OCI-LY1 (cell line): ENCODE results near the gene VWA8.
"Not testable (repeated sequence)": the region's sequence is repeated elsewhere in the genome, so short reads cannot be mapped to it uniquely, and the experiment has no call there.

Experiments used
- H2AFZ ChIP-seq: fragments of 200-600 bp; sonication (generic), shearing (Covaris generic); 2 replicates; pipeline ENCODE4 v1.6.0; 2014; ENCODE audit warnings: antibody characterized with exemption, mild to moderate bottlenecking, low read length
- H3F3A ChIP-seq: fragments of 200-600 bp; sonication (generic), shearing (Covaris generic); 2 replicates; pipeline ENCODE4 v1.6.0; 2014; ENCODE audit warnings: mild to moderate bottlenecking, antibody characterized with exemption, low read length, moderate library complexity; ENCODE audit not compliant: insufficient read depth
- H3K27ac ChIP-seq: fragments of 200-600 bp; sonication (generic); 2 replicates; pipeline ENCODE4 v1.5.1; 2014; ENCODE audit warnings: low read length, mixed run types, mild to moderate bottlenecking, low read depth; ENCODE audit not compliant: poor library complexity, severe bottlenecking
- H3K27me3 ChIP-seq: fragments of 200-600 bp; sonication (generic); 2 replicates; pipeline ENCODE4 v1.6.0; 2014; ENCODE audit warnings: antibody characterized with exemption, mild to moderate bottlenecking, low read length, moderate library complexity; ENCODE audit not compliant: insufficient read depth
- H3K36me3 ChIP-seq: fragments of 200-600 bp; sonication (generic); 2 replicates; pipeline ENCODE4 v1.6.1; 2014; ENCODE audit warnings: mild to moderate bottlenecking, antibody characterized with exemption, low read length, moderate library complexity, mixed read lengths; ENCODE audit not compliant: insufficient read depth
- H3K4me1 ChIP-seq: fragments of 200-600 bp; sonication (generic); 2 replicates; pipeline ENCODE4 v1.5.1; 2014; ENCODE audit warnings: mild to moderate bottlenecking, low read length, moderate library complexity; ENCODE audit not compliant: insufficient read depth, severe bottlenecking
- H3K4me2 ChIP-seq: fragments of 200-600 bp; sonication (generic), shearing (Covaris generic); 2 replicates; pipeline ENCODE4 v1.6.1; 2014; ENCODE audit warnings: low read length
- H3K4me3 ChIP-seq: fragments of 200-600 bp; sonication (generic); 2 replicates; pipeline ENCODE4 v1.5.1; 2014; ENCODE audit warnings: low read length, low read depth, mild to moderate bottlenecking, mixed read lengths; ENCODE audit not compliant: poor library complexity, severe bottlenecking
- H3K79me2 ChIP-seq: fragments of 200-600 bp; shearing (Covaris generic); 2 replicates; pipeline ENCODE4 v1.6.1; 2016; ENCODE audit warnings: mixed run types, low read length, mixed read lengths; ENCODE audit not compliant: insufficient read depth
- H3K9ac ChIP-seq: fragments of 200-600 bp; sonication (generic), shearing (Covaris generic); 2 replicates; pipeline ENCODE4 v1.6.1; 2014; ENCODE audit warnings: mild to moderate bottlenecking, low read length, mixed read lengths
- H3K9me2 ChIP-seq: fragments of 200-600 bp; sonication (generic), shearing (Covaris generic); 2 replicates; pipeline ENCODE4 v1.6.1; 2014; ENCODE audit warnings: low read depth, mild to moderate bottlenecking, low read length, mixed read lengths
- H3K9me3 ChIP-seq: fragments of 200-600 bp; shearing (Covaris generic); 2 replicates; pipeline ENCODE4 v1.6.1; 2014; ENCODE audit warnings: low read length, mixed read lengths
- H4K20me1 ChIP-seq: fragments of 200-600 bp; sonication (generic), shearing (Covaris generic); 2 replicates; pipeline ENCODE4 v1.6.0; 2016; ENCODE audit warnings: mild to moderate bottlenecking, low read length; ENCODE audit not compliant: insufficient read depth
- EZH2 ChIP-seq: fragments of 200-600 bp; sonication (generic), shearing (Covaris generic); IDR thresholded peaks from 2 replicates; pipeline ENCODE4 v1.8.0; 2017; ENCODE audit warnings: borderline replicate concordance, mixed run types, mild to moderate bottlenecking, antibody characterized with exemption, low read length, moderate library complexity, mixed read lengths
- TF ChIP-seq, protein P1 (sequence below): fragments of 200-600 bp; sonication (generic), shearing (Covaris generic); IDR thresholded peaks from 2 replicates; pipeline ENCODE4 v1.5.1; 2017; ENCODE audit warnings: mild to moderate bottlenecking, antibody characterized with exemption, low read length, moderate library complexity, mixed read lengths

VWA8 gene

DNA sequence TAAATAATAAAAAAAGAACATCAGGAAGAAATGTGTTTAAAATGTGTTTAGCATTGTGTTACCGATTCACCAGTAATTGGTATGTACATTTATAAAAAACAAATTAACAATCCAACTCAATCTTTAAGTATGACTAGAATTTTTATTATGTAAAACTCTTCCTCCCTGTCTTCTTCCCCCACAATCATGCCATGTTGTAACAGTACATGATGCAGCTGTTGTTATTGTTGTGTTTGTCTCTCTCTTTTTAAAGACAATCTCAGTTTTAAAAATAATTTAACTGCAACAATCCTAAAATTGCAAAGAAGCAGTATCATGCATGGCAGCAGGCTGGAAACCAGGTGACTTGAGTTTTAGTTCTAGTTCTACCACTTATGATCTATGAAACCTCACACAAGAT, 323.3 kb downstream of the VWA8 start:
- Histone ChIP-seq H4K20me1 (no peaks in the 10 kb centered on the region), H3K4me3 (no peak overlapping the region), H3K36me3 (no peaks in the 10 kb centered on the region), H3K79me2 (no peaks in the 10 kb centered on the region), H2AFZ (no peak overlapping the region), H3K27ac (no peak overlapping the region), H3K9me3 (no peaks in the 10 kb centered on the region), H3K9me2 (no peaks in the 10 kb centered on the region), H3K27me3 (no peaks in the 10 kb centered on the region), H3K4me1 (peaks cover 9% of the 10 kb centered on the region), H3F3A (no peaks in the 10 kb centered on the region), H3K9ac (no peak overlapping the region), H3K4me2 (no peak overlapping the region)
- TF ChIP-seq, protein P1, sequence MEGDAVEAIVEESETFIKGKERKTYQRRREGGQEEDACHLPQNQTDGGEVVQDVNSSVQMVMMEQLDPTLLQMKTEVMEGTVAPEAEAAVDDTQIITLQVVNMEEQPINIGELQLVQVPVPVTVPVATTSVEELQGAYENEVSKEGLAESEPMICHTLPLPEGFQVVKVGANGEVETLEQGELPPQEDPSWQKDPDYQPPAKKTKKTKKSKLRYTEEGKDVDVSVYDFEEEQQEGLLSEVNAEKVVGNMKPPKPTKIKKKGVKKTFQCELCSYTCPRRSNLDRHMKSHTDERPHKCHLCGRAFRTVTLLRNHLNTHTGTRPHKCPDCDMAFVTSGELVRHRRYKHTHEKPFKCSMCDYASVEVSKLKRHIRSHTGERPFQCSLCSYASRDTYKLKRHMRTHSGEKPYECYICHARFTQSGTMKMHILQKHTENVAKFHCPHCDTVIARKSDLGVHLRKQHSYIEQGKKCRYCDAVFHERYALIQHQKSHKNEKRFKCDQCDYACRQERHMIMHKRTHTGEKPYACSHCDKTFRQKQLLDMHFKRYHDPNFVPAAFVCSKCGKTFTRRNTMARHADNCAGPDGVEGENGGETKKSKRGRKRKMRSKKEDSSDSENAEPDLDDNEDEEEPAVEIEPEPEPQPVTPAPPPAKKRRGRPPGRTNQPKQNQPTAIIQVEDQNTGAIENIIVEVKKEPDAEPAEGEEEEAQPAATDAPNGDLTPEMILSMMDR, result no peak
- no peak for TF ChIP-seq EZH2

DNA sequence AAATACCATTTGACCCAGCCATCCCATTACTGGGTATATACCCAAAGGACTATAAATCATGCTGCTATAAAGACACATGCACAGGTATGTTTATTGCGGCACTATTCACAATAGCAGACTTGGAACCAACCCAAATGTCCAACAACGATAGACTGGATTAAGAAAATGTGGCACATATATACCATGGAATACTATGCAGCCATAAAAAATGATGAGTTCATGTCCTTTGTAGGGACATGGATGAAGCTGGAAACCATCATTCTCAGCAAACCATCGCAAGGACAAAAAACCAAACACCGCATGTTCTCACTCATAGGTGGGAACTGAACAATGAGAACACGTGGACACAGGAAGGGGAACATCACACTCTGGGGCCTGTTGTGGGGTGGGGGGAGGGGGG, 323.9 kb downstream of the VWA8 start:
- H3K36me3 ChIP-seq, H3K9ac ChIP-seq, H3F3A ChIP-seq, H3K79me2 ChIP-seq, H3K4me3 ChIP-seq, H2AFZ ChIP-seq, H3K4me2 ChIP-seq, H3K27ac ChIP-seq, H3K27me3 ChIP-seq, H4K20me1 ChIP-seq, H3K9me2 ChIP-seq, H3K9me3 ChIP-seq, H3K4me1 ChIP-seq: not testable (repeated sequence)

DNA sequence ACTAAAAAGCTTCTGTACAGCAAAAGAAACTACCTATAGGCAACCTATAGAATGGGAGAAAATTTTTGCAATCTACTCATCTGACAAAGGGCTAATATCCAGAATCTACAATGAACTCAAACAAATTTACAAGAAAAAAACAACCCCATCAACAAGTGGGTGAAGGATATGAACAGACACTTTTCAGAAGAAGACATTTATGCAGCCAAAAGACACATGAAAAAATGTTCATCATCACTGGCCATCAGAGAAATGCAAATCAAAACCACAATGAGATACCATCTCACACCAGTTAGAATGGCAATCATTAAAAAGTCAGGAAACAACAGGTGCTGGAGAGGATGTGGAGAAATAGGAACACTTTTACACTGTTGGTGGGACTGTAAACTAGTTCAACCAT, 324.3 kb downstream of the VWA8 start:
- not testable (repeated sequence) for H3K9me3 ChIP-seq, H3K79me2 ChIP-seq, H2AFZ ChIP-seq, H3K4me1 ChIP-seq, H3F3A ChIP-seq, H3K9me2 ChIP-seq, H3K36me3 ChIP-seq, H3K4me2 ChIP-seq, H3K4me3 ChIP-seq, H3K27ac ChIP-seq, H3K27me3 ChIP-seq, H3K9ac ChIP-seq, H4K20me1 ChIP-seq

DNA sequence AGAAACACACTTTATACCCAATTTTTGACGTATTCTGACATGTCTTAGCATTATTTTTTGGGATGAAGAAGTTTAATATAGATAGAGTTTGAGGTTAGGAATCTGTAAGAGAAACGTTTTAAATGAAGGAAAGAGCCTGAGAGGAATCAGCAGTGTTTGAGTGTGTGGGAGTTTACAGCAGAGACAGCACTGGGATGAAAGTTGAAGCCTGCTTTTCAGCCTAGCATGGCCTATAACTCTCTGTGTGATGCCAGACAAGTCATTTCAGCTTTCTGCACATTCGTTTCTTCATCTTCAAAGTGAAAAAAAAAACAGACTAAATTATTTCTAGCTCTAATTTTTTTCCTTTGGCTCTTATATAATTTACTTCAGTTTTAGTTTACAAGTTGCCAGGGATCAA, 326.5 kb downstream of the VWA8 start:
- Histone ChIP-seq H3K79me2 (no peaks in the 10 kb centered on the region), H3K4me2 (no peak overlapping the region), H3K9ac (no peak overlapping the region), H3K9me2 (no peaks in the 10 kb centered on the region), H3K36me3 (no peaks in the 10 kb centered on the region), H3K4me3 (no peak overlapping the region), H4K20me1 (no peaks in the 10 kb centered on the region), H3F3A (no peaks in the 10 kb centered on the region), H3K27ac (no peak overlapping the region), H3K27me3 (no peaks in the 10 kb centered on the region), H3K4me1 (no peaks in the 10 kb centered on the region), H2AFZ (no peak overlapping the region), H3K9me3 (no peaks in the 10 kb centered on the region)
- TF ChIP-seq EZH2, result no peak
- TF ChIP-seq, protein P1, result no peak
